ENCODE measurements around the gene SYT7.

Gene SYT7

DNA sequence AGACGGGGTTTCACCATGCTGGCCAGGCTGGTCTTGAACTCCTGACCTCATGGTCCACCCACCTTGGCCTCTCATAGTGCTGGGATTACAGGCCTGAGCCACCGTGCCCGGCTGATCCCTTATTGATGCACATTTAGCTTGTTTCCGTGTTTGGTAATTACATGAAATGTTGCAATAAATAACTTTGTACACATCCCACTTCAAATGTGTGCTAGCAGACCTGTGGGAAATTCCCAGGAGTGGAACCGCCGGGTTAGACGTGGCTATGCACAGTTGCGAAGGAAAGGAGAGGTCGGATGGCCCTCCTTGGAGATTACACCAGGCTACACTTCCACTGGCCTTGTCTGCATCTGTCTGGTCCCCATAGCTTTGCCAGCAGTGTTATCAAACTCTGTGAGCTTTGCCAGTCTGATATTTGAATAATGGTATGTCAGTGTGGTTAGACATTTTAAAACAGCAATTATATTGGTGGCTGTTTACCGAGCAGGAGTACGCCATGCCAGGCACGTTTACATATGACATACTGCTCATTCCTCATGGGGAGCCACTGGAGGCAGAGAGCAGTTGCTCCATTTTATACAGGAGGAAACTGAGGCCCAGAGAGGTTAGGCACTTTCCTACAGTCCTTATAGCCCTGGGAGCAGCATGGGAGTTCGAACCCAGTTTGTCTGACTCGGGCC lies 27.2 kb upstream of the SYT7 start:
- DNase-seq (ENCODE audit: low spot score): no peak

DNA sequence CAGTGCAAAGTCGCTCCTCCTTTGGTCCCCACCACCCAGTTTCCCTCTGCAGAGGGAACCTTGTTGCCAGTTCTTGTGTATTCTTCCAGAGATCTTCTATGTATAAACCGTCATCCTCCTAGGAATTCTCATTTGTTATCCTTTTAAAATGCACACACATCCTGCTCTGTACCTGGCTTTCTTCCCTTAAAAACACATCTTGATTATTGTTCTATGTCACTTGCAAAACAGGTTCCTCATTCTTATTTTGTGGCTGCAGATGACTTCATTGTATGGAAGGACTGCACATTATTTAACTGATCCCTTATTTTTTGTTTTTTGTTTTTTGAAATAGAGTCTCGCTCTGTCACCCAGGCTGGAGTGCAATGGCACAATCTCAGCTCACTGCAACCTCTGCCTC lies 26.6 kb upstream of the SYT7 start:
- no peak for DNase-seq (ENCODE audit: low spot score)

DNA sequence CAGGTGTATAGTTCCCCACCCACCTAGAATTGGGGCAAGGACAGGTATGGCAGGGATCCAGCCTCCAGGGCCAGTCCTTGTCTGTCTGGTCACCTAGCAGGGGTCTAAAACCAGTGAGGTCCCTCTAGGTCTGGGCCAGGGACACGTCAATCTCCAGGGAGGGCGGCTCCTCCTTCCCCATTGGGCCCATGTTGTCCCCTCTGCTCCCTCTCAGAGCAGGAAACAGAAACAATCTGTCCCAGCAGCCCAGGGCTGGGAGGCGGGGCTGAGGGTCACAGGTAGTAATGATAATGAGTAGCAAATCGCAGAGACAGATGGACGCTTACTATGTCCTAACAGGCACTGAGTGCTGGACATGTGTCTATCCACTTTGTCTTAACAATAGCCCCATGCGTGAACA lies 22.8 kb upstream of the SYT7 start:
- DNase-seq (ENCODE audit: low spot score): no peak

DNA sequence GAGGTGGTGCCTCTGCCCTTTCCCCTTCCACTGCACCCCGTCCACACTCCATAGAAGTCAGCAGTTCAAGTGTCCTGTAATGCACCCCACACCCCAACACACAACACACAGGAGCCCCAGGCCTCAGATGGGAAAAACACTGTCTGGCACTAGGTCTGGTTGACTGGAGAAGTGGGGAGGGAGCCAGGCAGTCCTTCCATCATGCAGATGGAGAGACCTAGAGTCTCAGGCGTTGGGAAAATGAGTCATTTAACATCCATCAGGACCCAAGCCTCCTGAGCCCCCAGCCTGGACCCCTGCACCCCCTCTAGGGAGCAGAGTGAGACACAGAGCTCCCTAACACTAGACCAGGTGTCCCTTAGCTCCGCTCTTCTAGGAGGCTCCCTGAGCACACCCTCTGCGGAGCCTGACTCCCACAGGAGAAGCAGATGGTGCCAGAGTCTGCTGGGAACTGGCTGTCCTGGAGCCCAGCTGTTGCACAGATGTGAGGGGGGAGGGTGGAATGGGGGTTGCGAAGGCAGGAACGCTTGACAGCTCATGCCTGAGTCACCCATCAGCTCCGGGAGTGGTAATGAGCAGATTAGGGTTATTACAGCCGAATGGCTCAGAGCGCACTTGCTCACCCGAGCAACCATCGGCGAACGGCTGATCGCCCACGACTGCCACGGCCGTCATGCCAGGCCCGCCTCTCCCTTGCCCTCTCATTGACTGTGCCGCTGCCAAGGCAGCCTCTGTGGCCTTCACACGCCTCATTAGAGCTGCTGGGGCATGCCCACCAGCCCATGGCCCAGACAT lies 22.1 kb upstream of the SYT7 start:
- DNase-seq (ENCODE audit: low spot score): no peak

DNA sequence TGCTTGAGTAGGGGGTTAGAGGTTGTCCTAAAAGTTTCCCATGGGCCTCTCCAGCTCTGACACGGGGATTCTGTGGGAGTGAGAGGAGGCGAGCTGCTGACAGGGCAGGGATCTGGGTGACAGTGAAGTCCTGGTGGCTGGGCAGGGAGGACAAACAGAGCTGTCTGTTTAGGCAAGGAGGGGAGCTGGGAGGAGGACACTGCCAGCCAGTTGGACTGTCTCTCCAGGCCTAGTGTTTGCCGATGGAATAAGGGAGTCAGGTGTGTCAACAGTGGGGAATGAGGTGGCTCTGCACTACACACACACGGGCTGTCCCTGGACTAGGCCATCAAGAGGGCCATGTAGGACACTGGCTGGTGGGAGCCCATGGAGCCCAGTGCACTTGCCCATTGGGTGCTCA lies 20.6 kb upstream of the SYT7 start:
- no peak for DNase-seq (ENCODE audit: low spot score)

DNA sequence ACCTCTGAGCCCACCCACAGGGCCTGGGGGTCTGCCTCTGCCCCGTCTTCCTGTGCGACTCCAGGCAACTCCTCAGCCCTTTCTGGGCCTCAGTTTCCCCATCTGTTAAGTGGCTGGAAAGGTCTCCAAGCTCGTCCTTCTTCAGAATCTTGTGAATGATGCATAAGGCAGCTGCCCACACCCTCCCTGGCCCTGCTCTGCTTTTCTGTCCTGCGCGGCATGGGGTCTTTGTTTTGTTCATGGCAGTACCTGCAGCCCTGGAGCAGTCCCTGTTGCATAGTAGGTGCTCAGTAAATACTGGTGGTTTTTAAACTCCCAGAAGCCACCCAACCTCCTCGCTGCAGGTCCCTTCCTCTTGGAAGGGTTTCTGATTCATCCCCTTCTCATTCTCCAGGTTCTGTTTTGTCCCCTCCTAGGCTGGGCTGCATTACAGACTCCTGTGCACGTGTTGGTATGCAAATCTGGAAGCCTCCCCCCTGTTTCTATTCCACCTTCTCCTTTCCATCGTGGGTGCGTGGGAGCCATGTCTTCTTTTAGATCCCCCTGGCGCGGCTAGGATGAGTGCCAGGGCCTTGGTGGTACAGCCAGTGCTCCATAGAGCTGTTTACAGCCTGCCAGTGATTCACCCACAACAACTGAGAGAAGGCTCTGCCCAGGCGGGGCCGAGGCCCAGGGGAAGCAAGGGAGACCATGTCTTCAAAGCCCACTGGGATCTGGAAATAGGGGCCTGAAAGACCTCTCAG lies 19.3 kb upstream of the SYT7 start:
- DNase-seq (ENCODE audit: low spot score): no peak

DNA sequence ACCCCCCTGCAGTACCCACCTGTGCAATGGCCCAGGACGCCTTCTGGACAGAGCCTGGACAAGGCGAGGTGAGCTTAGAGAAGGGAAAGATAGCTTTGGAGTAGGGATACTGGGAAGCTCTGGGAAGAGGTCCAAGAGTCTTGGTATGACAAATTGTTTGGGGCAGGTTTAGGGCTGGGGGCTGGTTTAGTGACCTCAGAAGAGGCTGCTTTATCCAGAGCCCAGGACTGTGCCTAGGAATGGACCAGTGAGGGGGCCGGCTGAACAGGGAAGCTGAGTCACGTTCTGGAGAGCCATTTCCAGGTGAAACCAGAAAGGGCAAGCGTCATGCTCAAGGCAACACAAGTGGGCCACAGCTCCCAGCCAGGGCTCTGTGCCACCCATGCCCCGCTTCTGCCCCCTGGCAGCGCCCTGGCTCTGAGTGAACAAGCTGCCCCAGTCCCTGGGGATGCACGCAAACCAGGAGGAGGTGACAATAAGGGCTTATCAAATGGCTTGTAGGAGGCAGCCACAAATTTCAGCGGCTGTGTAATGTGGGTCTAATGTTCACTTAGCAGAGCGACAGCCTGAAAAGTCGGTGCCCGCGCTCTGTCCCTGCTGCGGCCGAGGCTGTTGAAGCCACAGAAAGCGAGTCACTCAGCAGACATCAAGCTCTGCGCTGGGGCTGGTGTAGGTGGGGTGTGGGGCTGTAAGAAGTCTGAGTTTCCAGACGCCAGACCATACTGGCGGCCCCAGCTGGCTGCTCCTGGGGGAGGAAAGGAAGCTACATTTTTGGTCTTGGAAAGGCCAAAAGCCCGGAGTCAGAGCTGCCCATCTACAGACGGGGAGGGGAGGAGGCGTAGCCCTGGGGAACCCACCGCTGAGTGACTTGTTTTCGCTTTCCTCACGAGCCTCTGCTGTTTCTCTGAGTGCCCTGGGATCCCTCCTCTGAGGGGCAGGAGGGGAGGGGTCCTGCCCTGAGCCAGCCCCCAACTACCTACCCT lies 18.3 kb upstream of the SYT7 start:
- no peak for DNase-seq (ENCODE audit: low spot score)

DNA sequence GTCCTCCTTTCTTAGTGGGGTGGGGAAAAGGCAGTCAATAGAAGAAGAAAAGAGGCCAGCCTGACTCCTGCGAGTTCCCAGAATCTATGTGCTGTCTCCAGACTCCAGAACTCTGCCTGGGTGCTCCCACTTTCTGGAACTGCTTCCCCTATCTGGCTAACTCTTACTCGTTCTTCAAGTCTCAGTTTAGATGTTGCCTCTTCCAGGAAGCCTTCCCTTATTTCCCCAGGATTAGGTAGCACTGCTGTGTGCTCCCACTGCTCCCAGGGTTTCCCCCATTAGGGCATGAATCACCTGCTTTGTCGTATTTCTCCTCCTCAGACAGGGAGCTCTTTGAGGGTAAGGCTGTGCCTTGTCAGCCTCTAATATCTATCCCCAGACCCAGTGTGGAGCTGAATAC lies 17.5 kb upstream of the SYT7 start:
- no peak for DNase-seq (ENCODE audit: low spot score)

DNA sequence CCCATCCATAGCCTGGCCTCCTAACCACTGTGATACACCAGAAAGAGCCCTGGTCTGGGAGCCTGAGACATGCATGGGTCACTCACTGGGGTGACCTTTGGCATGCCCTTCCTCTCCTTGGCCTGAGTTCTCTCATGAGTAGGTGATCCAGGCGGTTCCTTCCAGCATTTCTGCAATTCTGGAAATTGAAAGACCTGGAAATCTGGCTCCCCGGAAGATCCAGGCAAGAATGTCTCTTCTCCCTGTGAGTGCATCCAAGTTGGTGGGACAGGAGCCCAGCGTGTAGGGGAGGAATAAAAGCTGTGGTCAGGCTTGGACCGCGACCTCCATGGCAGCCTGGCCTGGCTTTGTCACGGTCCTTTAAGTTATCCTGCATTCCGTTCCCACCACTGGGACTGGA lies 16.1 kb upstream of the SYT7 start:
- no peak for DNase-seq (ENCODE audit: low spot score)

DNA sequence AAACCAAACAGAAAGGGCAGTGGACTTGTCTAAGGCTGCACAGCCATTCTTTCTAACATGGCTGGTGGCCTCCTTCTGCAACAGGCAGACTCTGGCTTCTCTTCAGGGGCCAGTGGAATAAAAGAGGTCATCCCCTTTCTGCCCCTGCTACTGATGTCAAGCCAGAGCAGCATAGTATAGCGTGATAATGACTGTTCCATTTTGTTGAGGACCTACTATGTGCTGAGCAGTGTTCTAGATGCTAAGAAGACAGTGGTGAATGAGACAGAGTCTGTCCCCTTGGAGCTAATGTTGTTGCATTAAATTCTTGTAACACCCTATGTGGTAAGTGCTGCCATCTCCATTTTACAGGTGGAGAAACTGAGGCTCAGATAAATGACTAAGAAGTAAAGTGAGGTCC lies 15.7 kb upstream of the SYT7 start:
- no peak for DNase-seq (ENCODE audit: low spot score)

DNA sequence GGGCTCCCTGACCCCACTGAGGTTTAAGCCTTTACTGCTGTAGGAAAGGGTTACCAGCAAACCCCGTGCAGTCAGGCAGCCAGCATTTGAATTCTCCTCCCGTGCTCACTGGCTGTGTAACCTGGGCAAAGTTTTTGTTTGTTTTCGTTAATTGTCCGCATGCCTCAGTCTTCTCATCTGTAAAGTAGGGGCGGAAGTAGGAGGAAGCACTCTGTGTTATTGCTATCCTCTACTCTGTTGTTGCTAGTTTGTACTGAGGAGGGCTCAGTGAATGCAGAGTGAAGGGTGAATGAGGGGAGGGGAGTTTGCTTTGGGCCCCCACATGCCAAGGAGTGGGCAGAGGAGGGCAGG lies 14.0 kb upstream of the SYT7 start:
- no peak for DNase-seq (ENCODE audit: low spot score)

DNA sequence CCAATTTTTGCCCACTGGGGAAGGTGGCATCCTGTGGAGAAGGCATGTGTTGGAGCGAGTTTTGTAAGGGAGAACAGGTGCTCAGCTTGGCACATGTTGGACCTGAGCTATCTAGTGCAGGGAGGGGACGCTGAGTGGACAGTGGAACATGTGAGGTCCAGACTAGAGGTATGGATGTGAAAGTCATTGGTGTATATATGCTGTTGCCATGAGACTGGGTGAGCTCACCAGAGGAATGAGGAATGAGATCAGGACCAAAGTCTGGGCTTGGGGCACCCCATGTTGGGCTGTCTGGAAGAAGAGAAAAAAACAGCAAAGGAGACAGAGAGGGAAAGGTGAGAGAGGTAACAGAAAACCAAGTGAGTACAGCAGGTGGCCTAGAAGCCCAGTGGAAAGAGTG lies 12.3 kb upstream of the SYT7 start:
- no peak for DNase-seq (ENCODE audit: low spot score)

DNA sequence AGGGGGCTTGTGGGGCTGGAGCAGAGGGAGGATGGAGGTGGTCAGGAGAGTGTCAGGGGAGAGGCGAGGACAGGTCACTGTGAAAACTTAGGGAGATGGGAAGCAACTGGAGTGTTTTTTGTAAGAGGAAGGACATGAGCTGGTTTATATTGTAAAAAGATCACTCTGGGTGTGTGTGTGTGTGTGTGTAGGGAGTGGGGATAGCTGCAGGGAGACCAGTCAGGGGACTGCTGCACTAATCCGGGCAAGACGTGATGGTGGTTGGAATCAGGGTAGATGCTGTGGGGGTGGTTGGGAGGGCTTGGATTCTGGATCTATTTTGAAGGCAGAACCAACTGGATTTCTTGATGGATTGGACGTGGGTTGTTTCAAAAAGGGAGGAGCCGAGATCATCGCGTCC lies 11.3 kb upstream of the SYT7 start:
- DNase-seq (ENCODE audit: low spot score): no peak

DNA sequence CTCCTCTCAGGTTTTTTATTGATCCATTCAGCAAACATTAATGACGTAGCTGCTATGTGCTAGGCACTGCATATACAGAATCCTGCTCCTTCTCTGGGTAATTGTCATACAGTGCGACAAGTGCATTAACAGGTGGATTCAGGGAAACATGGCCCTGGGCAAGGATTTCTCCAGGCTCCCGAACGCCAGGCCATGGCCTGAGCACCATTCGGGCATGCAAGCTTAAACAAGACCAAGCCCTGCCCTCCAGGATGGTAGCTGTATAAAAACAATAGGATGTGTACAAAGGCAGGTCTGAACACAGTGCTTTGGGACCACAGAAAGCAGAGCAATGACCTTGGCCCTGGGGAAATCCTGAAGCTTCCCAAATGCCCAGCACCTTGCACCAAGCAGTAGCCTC lies 9.1 kb upstream of the SYT7 start:
- DNase-seq (ENCODE audit: low spot score): no peak

DNA sequence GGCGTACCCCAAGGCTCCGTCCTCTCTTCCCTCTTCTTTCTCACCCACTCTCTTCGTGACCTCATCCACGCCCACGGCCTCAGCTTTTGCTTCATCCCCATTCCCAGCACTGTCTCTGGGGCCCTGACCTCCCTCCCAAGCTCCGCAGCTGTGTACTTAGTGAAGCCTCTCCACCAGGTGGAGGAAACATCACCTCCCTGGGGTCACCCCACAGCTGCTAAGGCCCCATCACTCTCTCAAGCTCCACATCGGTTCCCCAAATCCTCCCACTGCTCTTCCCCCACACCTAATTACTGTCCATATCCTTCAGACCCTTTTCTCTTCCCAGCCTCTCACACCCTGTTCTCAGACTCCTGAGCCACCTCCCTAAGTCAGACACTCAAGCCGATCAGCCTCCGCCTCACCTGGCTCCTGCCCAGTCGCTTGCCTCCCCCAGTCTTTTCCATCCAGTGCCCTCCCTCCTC lies 7.9 kb upstream of the SYT7 start:
- DNase-seq (ENCODE audit: low spot score): no peak

DNA sequence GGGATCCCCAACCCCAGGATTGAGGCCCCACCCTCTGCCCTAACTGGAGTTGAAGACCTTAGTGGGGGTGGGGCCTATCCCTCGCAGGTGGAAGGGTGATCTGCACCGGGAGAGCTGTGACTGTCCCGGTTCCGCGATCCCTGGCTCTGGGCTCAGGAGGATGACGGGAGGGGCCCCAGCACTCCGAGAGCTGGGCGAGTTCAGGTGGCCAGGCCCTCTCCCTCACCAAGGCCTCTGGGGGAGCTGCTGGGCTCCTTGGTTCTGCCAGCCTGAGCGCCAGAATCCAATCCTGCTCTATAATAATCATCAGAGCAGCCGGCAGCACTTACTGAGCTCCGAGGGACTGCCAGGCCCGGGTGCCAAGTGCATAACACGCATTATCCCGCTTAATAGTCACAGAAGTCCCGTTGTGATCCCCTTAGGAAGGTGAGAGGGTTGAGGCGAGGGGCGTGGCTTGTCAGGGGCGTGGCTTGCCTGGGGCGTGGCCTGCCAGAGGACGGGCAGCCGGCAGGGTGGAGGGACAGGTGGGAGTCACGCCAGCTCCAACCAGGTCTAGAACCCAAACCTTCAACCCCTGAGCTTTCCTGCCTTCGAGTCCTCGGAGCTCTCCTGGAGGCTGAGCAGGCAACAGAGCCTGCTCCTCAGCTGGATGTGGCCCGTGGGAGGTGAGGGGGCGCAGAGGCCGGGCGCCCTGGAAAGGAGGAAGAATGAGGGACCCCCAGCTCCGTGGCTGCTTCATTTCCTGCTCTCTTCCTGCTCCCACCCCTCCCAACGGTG lies 7.3 kb upstream of the SYT7 start:
- DNase-seq (ENCODE audit: low spot score): peak; percentile 63

DNA sequence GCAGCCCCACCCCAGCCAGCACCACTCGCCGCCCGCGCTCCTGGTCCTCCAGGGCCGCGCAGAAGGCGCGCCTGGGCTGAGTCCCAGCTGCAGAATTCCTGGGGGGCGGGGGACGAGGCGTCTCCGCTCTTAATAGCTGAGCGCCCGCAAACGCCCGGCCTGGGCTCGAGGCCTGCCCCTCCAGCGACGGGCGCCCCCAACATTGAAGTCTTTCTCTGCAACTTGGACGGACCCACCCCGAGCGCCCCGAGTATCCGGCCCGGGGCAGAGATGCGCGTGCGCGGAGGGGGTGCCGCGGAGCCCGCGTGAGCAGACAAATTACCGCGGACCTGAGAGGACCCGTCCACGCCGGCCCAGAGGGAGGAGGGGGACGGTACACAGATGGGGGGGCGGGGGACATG lies 6.7 kb upstream of the SYT7 start:
- DNase-seq (ENCODE audit: low spot score): peak; percentile 38

DNA sequence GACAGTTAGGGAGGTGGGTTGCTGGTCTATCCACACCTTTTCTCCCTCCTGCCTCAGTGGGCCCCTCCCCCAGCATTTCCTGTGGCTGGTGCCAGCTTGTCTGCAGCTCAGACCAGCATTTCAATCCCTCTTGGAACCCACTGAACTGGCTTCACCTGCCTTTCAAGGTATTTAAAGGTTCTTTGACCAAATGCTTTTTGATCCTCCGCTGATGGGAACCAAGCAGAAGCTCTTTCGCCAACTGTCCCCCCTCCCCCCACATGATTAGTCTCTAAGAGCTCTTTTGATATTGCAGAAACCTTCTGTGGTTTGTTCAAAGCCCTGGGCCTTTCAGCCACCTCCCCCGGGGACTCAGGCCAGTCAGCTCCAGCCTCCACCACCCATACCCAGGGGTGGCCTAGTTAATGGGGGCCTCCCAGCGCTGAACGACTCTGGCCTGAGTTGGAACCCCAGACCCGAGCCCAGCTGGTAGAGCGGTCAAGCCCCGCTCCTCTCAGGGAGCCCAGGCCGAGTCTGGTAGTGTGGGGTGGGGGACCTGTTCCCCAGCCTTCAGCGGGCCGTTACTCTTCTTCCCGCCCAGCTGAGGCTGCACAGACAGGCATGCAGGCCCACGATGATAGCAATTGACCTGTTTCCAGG lies 6.0 kb upstream of the SYT7 start:
- no peak for DNase-seq (ENCODE audit: low spot score)

DNA sequence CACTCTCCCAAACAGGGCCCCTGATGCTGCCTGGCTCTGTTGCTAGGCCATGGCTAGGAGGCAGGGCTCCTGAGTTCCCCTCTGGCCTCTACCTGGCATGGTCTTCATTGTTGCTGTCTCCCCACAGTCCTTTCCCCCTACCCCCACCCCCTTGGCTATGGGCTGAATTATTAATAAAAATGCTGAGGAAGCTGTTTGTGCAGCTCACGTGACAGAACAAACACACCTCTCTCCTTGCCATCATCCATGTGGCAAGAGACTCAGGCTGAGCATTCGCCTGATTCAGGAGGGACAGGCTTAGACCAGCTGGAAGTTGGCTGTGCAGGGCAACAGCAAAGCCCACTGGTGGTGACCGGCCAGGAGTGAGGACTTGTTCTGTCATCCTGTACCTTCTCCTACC lies 4.2 kb upstream of the SYT7 start:
- DNase-seq (ENCODE audit: low spot score): no peak

DNA sequence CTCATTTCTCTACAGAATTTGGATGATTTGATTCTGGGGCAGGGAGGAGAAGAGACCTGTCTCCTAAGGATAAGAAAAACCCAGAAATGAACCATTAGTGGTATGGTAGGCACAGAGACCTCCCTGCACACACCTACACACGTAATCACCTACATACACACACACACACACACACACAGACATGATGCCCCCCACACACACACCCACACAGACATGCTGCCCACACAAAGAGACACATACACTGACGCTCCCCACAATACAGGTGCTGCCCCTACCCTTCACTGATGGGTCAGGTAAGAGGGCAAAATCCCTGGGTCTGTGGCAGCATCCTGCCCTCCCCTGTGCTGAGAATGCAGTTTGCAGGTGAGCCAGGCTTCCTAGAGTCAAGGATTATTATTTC lies 1.1 kb upstream of the SYT7 start:
- DNase-seq (ENCODE audit: low spot score): no peak
